Parathyroid adenoma (tissue), 2 donors: ENCODE data around the gene TMEM150B.
A peak's percentile ranks its signal among the peaks of the same experiment; 100 is the strongest.

Source experiments
- H2AFZ ChIP-seq: fragments of 300-600 bp; sonication (generic); one replicate; pipeline ENCODE4 v1.7.0; 2017; ENCODE audit warnings: antibody characterized with exemption, mild to moderate bottlenecking
- H3K27ac ChIP-seq: fragments of 300-600 bp; sonication (generic); one replicate; pipeline ENCODE4 v1.7.0; 2017
- H3K27me3 ChIP-seq: fragments of 300-600 bp; sonication (generic); one replicate; pipeline ENCODE4 v1.7.0; 2017; ENCODE audit warnings: low read length; ENCODE audit not compliant: control insufficient read depth, insufficient read depth
- H3K36me3 ChIP-seq: fragments of 300-600 bp; sonication (generic); one replicate; pipeline ENCODE4 v1.7.0; 2017; ENCODE audit warnings: low read length; ENCODE audit not compliant: control insufficient read depth, insufficient read depth
- H3K4me1 ChIP-seq: fragments of 300-600 bp; sonication (generic); one replicate; pipeline ENCODE4 v1.7.0; 2017; ENCODE audit warnings: control low read depth
- H3K4me2 ChIP-seq: fragments of 300-600 bp; sonication (generic); one replicate; pipeline ENCODE4 v1.7.0; 2017; ENCODE audit warnings: low read length
- H3K4me3 ChIP-seq: fragments of 300-600 bp; sonication (generic); one replicate; pipeline ENCODE4 v1.7.0; 2017; ENCODE audit warnings: low read depth, low read length
- H3K79me2 ChIP-seq: fragments of 300-600 bp; sonication (generic); one replicate; pipeline ENCODE4 v1.7.0; 2017; ENCODE audit warnings: control low read depth
- H3K9ac ChIP-seq: fragments of 300-600 bp; sonication (generic); one replicate; pipeline ENCODE4 v1.7.0; 2017; ENCODE audit warnings: mild to moderate bottlenecking
- H3K9me3 ChIP-seq: fragments of 300-600 bp; sonication (generic); one replicate; pipeline ENCODE4 v1.7.0; 2017; ENCODE audit warnings: low read length; ENCODE audit not compliant: control insufficient read depth
- CTCF ChIP-seq: fragments of 300-600 bp; sonication (generic); IDR thresholded peaks from one replicate; pipeline ENCODE4 v1.7.0; 2017; ENCODE audit warnings: antibody characterized with exemption, mild to moderate bottlenecking
- donor health status: primary hyperparathyroidism.

TMEM150B gene

GRCh38 chr19:55304279-55304978 lies 20.7 kb downstream of the TMEM150B start:
- Histone ChIP-seq H3K9me3 (no peaks in the 10 kb centered on the region), H3K27ac (no peak overlapping the region), H2AFZ (no peak overlapping the region), H3K4me2 (no peak overlapping the region), H3K4me1 (no peaks in the 10 kb centered on the region), H3K9ac (no peak overlapping the region), H3K79me2 (no peaks in the 10 kb centered on the region), H3K36me3 (no peaks in the 10 kb centered on the region), H3K27me3 (no peaks in the 10 kb centered on the region), H3K4me3 (no peak overlapping the region)
- no peak for TF ChIP-seq CTCF

- no peak overlapping the region for H3K27ac ChIP-seq
- no peak overlapping the region for H3K9ac ChIP-seq
- H3K4me3 ChIP-seq: no peak overlapping the region
- H3K27me3 ChIP-seq: no peaks in the 10 kb centered on the region
- no peak for TF ChIP-seq CTCF
- H2AFZ ChIP-seq: no peak overlapping the region
- H3K4me2 ChIP-seq: no peak overlapping the region
- no peaks in the 10 kb centered on the region for H3K79me2 ChIP-seq
- H3K4me1 ChIP-seq: no peaks in the 10 kb centered on the region
- no peaks in the 10 kb centered on the region for H3K9me3 ChIP-seq
- H3K36me3 ChIP-seq: no peaks in the 10 kb centered on the region
These were observed 21.7 kb downstream of the TMEM150B start for GRCh38 chr19:55303477-55303876.

GRCh38 chr19:55302318-55302703 lies 22.8 kb downstream of the TMEM150B start:
- Histone ChIP-seq H3K79me2 (no peaks in the 10 kb centered on the region), H2AFZ (no peak overlapping the region), H3K9me3 (no peaks in the 10 kb centered on the region), H3K27me3 (no peaks in the 10 kb centered on the region), H3K4me1 (no peaks in the 10 kb centered on the region), H3K9ac (no peak overlapping the region), H3K36me3 (no peaks in the 10 kb centered on the region), H3K4me3 (no peak overlapping the region), H3K27ac (no peak overlapping the region), H3K4me2 (no peak overlapping the region)
- TF ChIP-seq CTCF: no peak

DNA sequence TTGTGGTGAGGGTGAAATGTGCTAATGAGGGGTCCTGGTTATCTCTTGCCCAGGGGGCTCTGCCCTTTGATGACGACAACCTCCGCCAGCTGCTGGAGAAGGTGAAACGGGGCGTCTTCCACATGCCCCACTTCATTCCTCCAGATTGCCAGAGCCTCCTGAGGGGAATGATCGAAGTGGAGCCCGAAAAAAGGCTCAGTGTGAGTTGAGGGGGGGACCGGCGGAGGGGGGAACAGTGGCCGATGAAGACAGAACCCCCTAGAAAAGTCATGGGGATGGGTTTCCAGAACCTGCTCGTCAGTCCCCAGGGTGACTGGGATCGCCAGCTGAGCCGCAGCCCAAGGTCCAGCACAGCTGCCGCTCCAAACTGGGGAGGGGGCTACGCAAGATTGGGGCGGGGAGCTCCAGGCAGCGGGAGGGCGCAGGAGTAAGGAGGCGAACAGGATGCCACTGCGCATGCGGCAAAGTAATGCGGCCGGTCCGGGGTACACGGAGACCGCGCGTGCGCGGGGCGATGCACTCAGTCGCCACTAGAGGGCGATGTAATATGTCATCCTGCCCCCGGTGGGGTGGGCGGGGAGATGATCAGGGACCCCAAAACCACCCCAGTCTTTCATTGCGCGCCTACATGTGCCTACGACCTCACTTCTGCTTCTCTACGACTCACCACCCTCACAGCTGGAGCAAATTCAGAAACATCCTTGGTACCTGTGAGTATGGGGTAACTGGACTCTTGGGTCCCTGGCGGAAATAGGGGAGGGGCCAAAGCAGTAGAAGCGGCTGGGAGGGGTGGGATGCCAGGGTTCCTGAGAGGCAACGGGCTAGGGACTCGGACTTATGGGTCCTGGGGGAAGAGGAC lies 23.5 kb downstream of the TMEM150B start:
- H3K4me3 ChIP-seq: no peak overlapping the region
- no peaks in the 10 kb centered on the region for H3K27me3 ChIP-seq
- peak; percentile 96 for TF ChIP-seq CTCF
- peak overlapping the region; percentile 49 for H3K4me2 ChIP-seq
- no peak overlapping the region for H3K27ac ChIP-seq
- H2AFZ ChIP-seq: peak overlapping the region; percentile 59
- no peaks in the 10 kb centered on the region for H3K36me3 ChIP-seq
- H3K79me2 ChIP-seq: no peaks in the 10 kb centered on the region
- no peaks in the 10 kb centered on the region for H3K4me1 ChIP-seq
- no peaks in the 10 kb centered on the region for H3K9me3 ChIP-seq
- no peak overlapping the region for H3K9ac ChIP-seq
